Spleen (tissue), 11 donors: Measurements from ENCODE around the gene FZD4. TPM values are rescaled to one million over a fixed set of nuclear protein-coding genes. Genes with fewer than 3 reads are reported as not detected.

Experiments used
- DNase-seq: peaks from one replicate; pipeline ENCODE4 v3.0.0-alpha.2; 2020
- H3K27ac ChIP-seq, 8 donors: fragments of 200-600 bp; sonication (generic) in 7 of 8; 1 replicate in 4 of 8; 2 replicates in 4 of 8; pipeline versions ENCODE4 v1.5.0 to v1.8.0; 2016 to 2021; ENCODE audit warnings: inconsistent platforms in 4 of 8, mild to moderate bottlenecking in 4 of 8, moderate library complexity in 1 of 8
- H3K27me3 ChIP-seq, 7 donors: fragments of 200-600 bp; sonication (generic) in 6 of 7; replicated peaks in 1 of 7; 1 replicate in 4 of 7; 2 replicates in 3 of 7; pipeline versions ENCODE4 v1.5.0 to v1.8.0; 2016 to 2021; ENCODE audit warnings: inconsistent platforms in 3 of 7, mild to moderate bottlenecking in 1 of 7
- H3K36me3 ChIP-seq, 6 donors: fragments of 200-600 bp; sonication (generic) in 5 of 6; 1 replicate in 4 of 6; 2 replicates in 2 of 6; pipeline versions ENCODE4 v1.5.0 to v1.8.0; 2016 to 2021; ENCODE audit warnings: inconsistent platforms in 2 of 6
- H3K4me1 ChIP-seq, 6 donors: fragments of 200-600 bp; sonication (generic) in 5 of 6; 1 replicate in 3 of 6; 2 replicates in 3 of 6; pipeline versions ENCODE4 v1.5.0 to v1.8.0; 2016 to 2021; ENCODE audit warnings: inconsistent platforms in 3 of 6
- H3K4me3 ChIP-seq, 8 donors: fragments of 200-600 bp; sonication (generic) in 7 of 8; 1 replicate in 4 of 8; 2 replicates in 4 of 8; pipeline versions ENCODE4 v1.5.0 to v1.8.0; 2016 to 2021; ENCODE audit warnings: inconsistent platforms in 4 of 8, mild to moderate bottlenecking in 4 of 8, moderate library complexity in 2 of 8
- H3K9me3 ChIP-seq, 8 donors: fragments of 200-600 bp; sonication (generic) in 7 of 8; 1 replicate in 4 of 8; 2 replicates in 4 of 8; pipeline versions ENCODE4 v1.5.0 to v1.8.0; 2016 to 2021; ENCODE audit warnings: inconsistent platforms in 4 of 8
- CTCF ChIP-seq, 11 experiments: fragments of 200-600 bp in 7 of 11; fragments of 450-650 bp in 4 of 11; sonication (generic) in 4 of 11; IDR thresholded peaks in 8 of 11; conservative IDR thresholded peaks in 3 of 11; 1 replicate in 7 of 11; 2 replicates in 4 of 11; pipeline versions ENCODE4 v1.4.0 to v1.8.0; 2016 to 2021; ENCODE audit warnings: antibody characterized with exemption in 11 of 11, inconsistent platforms in 4 of 11, mild to moderate bottlenecking in 1 of 11
- POLR2A ChIP-seq, 3 donors: fragments of 450-650 bp; IDR thresholded peaks; one replicate each; pipeline ENCODE4 v1.5.1; 2017; ENCODE audit warnings: antibody characterized with exemption in 3 of 3, mild to moderate bottlenecking in 1 of 3
- POLR2AphosphoS5 ChIP-seq, 3 donors: sonication (generic); formaldehyde crosslinking; IDR thresholded peaks; one replicate each; pipeline ENCODE4 v1.5.1; 2017; ENCODE audit warnings: antibody characterized with exemption in 3 of 3
- WGBS, 5 donors: extraction: QIAGEN DNeasy Blood & Tissue Kit in 3 of 5; methylation state at CpG; one replicate each; pipeline versions ENCODE4 v1.1.5 to v1.1.7; 2013 to 2018; 5-methylcytosine and 5-hydroxymethylcytosine counted together
- intact Hi-C: fragments of 100-400 bp; cut with DNase I; formaldehyde crosslinking; loops from one replicate; pipeline ENCODE4 v1.15.0; 2023; ENCODE audit warnings: low total_unique reads
- polyA plus RNA-seq, 3 donors: library from polyadenylated mRNA; stranded (reverse); fragments of 200-250 nt; gene quantifications; one replicate each; pipeline ENCODE4 v1.2.1, GENCODE V29; 2013
- total RNA-seq, 7 donors: library from RNA; depleted of rRNA in 3 of 7; stranded (reverse); fragments of >200 nt in 3 of 7; fragmentation: NEBNext Ultra II Directional in 4 of 7; extraction: Animal tissue kit (Norgen Biotek cat#: 25700) in 4 of 7; gene quantifications; one replicate each; pipeline versions ENCODE4 v1.1.0 to v1.2.1, GENCODE V29; 2016 to 2021
- donor health status: healthy with polysubstance abuse.
- donor health status: DM: no; HTN: no; CAD: no; lungs with moderate emphysema.
- donor health status: DM: no; HTN: no; CAD: no.
- donor health status: Bipolar disorder and iron deficiency.
- donor health status: healthy.
- donor health status: DM: no; HTN: no; CAD: no.
- donor health status: DM: yes; HTN: yes; CAD: no.

FZD4 gene
- total and polyA plus RNA-seq, 10 donors, result 3.0 to 46.7 (median 21.7) TPM

- TF ChIP-seq POLR2A (IDR thresholded peaks at IDR 0.05) (no peak), CTCF (IDR thresholded peaks at IDR 0.05 in 8 of 11, conservative IDR thresholded peaks at IDR 0.05 in 3 of 11) (no peak), POLR2AphosphoS5 (IDR thresholded peaks at IDR 0.05) (no peak)
- Histone ChIP-seq H3K27me3 (peaks cover 0 to 36% (median 15%) of the 10 kb centered on the region in 7 donors), H3K27ac (peak overlapping the region in 5 of 8 donors; percentile 33 to 89 (median 87)), H3K9me3 (no peaks in the 10 kb centered on the region), H3K36me3 (no peaks in the 10 kb centered on the region), H3K4me3 (peak overlapping the region in 1 of 8 donors; percentile 92), H3K4me1 (peaks cover 0 to 38% (median 17%) of the 10 kb centered on the region in 6 donors)
- no peak for DNase-seq
- WGBS, 5 donors, result 46 to 65% (median 58%) methylated on average over 2 of the region's 2 CpGs
- intact Hi-C loops, result no loop called here
Measured at GRCh38 chr11:86956905-86957195, 1.7 kb upstream of the FZD4 start.

- H3K4me1 ChIP-seq, result peaks cover 3 to 56% (median 26%) of the 10 kb centered on the region in 6 donors
- H3K27me3 ChIP-seq, result peaks cover 0 to 36% (median 15%) of the 10 kb centered on the region in 7 donors
- peak overlapping the region; percentile 75 to 91 (median 86) for H3K27ac ChIP-seq
- DNase-seq, result no peak
- 0 to 1% (median 1%) methylated on average over 4 to 32 of the region's 32 CpGs; no CpG with 5 or more reads in 1 of the 5 donors for WGBS, 5 donors
- H3K4me3 ChIP-seq, result peak overlapping the region; percentile 68 to 92 (median 71)
- no peaks in the 10 kb centered on the region for H3K9me3 ChIP-seq
- H3K36me3 ChIP-seq, result peaks cover 0 to 10% (median 0%) of the 10 kb centered on the region in 6 donors
- TF ChIP-seq POLR2AphosphoS5 (IDR thresholded peaks at IDR 0.05) (peak in 1 of 3 donors; percentile 85), POLR2A (IDR thresholded peaks at IDR 0.05) (no peak), CTCF (IDR thresholded peaks at IDR 0.05 in 8 of 11, conservative IDR thresholded peaks at IDR 0.05 in 3 of 11) (no peak)
- intact Hi-C loops, result no loop called here
Measured at GRCh38 chr11:86955111-86955360, 159 bp downstream of the FZD4 start.

GRCh38 chr11:86954269-86955110 is 705 bp downstream of the FZD4 start:
- no peak for DNase-seq
- Histone ChIP-seq H3K36me3 (peaks cover 0 to 10% (median 0%) of the 10 kb centered on the region in 6 donors), H3K9me3 (no peaks in the 10 kb centered on the region), H3K4me3 (peak overlapping the region; percentile 68 to 92 (median 71)), H3K27ac (peak overlapping the region; percentile 75 to 91 (median 86)), H3K27me3 (peaks cover 0 to 36% (median 15%) of the 10 kb centered on the region in 7 donors), H3K4me1 (peaks cover 6 to 61% (median 27%) of the 10 kb centered on the region in 6 donors)
- 6 to 29% (median 7%) methylated on average over 11 to 43 of the region's 43 CpGs for WGBS, 5 donors
- intact Hi-C loops, result no loop called here
- TF ChIP-seq CTCF (IDR thresholded peaks at IDR 0.05 in 8 of 11, conservative IDR thresholded peaks at IDR 0.05 in 3 of 11) (no peak), POLR2AphosphoS5 (IDR thresholded peaks at IDR 0.05) (peak in 1 of 3 donors; percentile 47), POLR2A (IDR thresholded peaks at IDR 0.05) (no peak)

GRCh38 chr11:86952221-86952875 is 2.8 kb downstream of the FZD4 start:
- Histone ChIP-seq H3K9me3 (no peaks in the 10 kb centered on the region), H3K27ac (peak overlapping the region in 5 of 8 donors; percentile 22 to 89 (median 84)), H3K36me3 (peaks cover 0 to 14% (median 0%) of the 10 kb centered on the region in 6 donors), H3K4me3 (peak overlapping the region in 7 of 8 donors; percentile 69 to 92 (median 72)), H3K27me3 (peaks cover 0 to 35% (median 15%) of the 10 kb centered on the region in 7 donors), H3K4me1 (peaks cover 12 to 83% (median 37%) of the 10 kb centered on the region in 6 donors)
- no peak for DNase-seq
- intact Hi-C loops, result no loop called here
- TF ChIP-seq POLR2AphosphoS5 (IDR thresholded peaks at IDR 0.05) (no peak), CTCF (IDR thresholded peaks at IDR 0.05 in 8 of 11, conservative IDR thresholded peaks at IDR 0.05 in 3 of 11) (no peak), POLR2A (IDR thresholded peaks at IDR 0.05) (no peak)
- WGBS, 5 donors, result 70 to 82% (median 71%) methylated on average over 7 to 8 of the region's 8 CpGs
